DND-41 (cell line): ENCODE measurements around the gene PBX3.

ENCODE experiments used
- ATAC-seq: fragments of 200-7000 bp; cut with Tn5 transposase; 3 replicates; pipeline ENCODE4 v1.9.1; 2021; ENCODE audit warnings: low read depth; ENCODE audit not compliant: insufficient read depth
- DNase-seq: peaks from one replicate; pipeline ENCODE4 v3.0.0-alpha.2; 2020
- H2AFZ ChIP-seq: 2 replicates; pipeline ENCODE4 v1.6.0; 2012; ENCODE audit warnings: low read depth, low read length
- H3K27ac ChIP-seq: 2 replicates; pipeline ENCODE4 v1.5.1; 2012; ENCODE audit warnings: low read length, inconsistent platforms
- H3K27me3 ChIP-seq: fragments of 200-600 bp; sonication (generic); 2 replicates; pipeline ENCODE4 v1.6.0; 2012; ENCODE audit warnings: low read length, mild to moderate bottlenecking, inconsistent platforms; ENCODE audit not compliant: insufficient read depth, poor library complexity
- H3K36me3 ChIP-seq: 2 replicates; pipeline ENCODE4 v1.5.1; 2012; ENCODE audit warnings: low read length, inconsistent platforms; ENCODE audit not compliant: insufficient read depth
- H3K4me1 ChIP-seq: 2 replicates; pipeline ENCODE4 v1.5.1; 2012; ENCODE audit warnings: mild to moderate bottlenecking, low read length; ENCODE audit not compliant: insufficient read depth
- H3K4me2 ChIP-seq: 2 replicates; pipeline ENCODE4 v1.6.0; 2012; ENCODE audit warnings: mild to moderate bottlenecking, moderate library complexity, low read length, inconsistent platforms; ENCODE audit not compliant: insufficient read depth
- H3K4me3 ChIP-seq, 2 experiments: fragments of 200-600 bp in 1 of 2; shearing (Covaris generic) in 1 of 2; 2 replicates each; pipeline ENCODE4 v1.5.1; 2012 to 2016; ENCODE audit warnings: inconsistent platforms in 2 of 2, low read length in 2 of 2, mild to moderate bottlenecking in 2 of 2, low read depth in 1 of 2, moderate library complexity in 1 of 2
- H3K79me2 ChIP-seq: 2 replicates; pipeline ENCODE4 v1.6.0; 2012; ENCODE audit warnings: low read length, inconsistent platforms; ENCODE audit not compliant: insufficient read depth
- H3K9ac ChIP-seq: 2 replicates; pipeline ENCODE4 v1.6.0; 2012; ENCODE audit warnings: low read depth, mild to moderate bottlenecking, inconsistent platforms, low read length, moderate library complexity
- H3K9me3 ChIP-seq: 2 replicates; pipeline ENCODE4 v1.5.1; 2012; ENCODE audit warnings: low read length, moderate library complexity, mild to moderate bottlenecking, inconsistent platforms; ENCODE audit not compliant: insufficient read depth, severe bottlenecking
- H4K20me1 ChIP-seq: 2 replicates; pipeline ENCODE4 v1.6.0; 2012; ENCODE audit warnings: low read length; ENCODE audit not compliant: insufficient read depth
- CTCF ChIP-seq: IDR thresholded peaks from 2 replicates; pipeline ENCODE4 v1.5.1; 2012; ENCODE audit warnings: borderline replicate concordance, low read length, moderate library complexity, mild to moderate bottlenecking; ENCODE audit not compliant: poor library complexity, severe bottlenecking; ENCODE audit errors: extremely low read depth
- EZH2 ChIP-seq: IDR thresholded peaks from 3 replicates; pipeline ENCODE4 v1.6.1; 2012; ENCODE audit warnings: borderline replicate concordance, low read depth, mild to moderate bottlenecking, moderate library complexity, low read length, inconsistent platforms; ENCODE audit not compliant: severe bottlenecking

The PBX3 gene

GRCh38 chr9:125919565-125919964 lies 172.4 kb downstream of the PBX3 start:
- Histone ChIP-seq H3K27me3 (no peaks in the 10 kb centered on the region), H3K4me3 (no peak overlapping the region), H3K27ac (no peak overlapping the region), H3K4me1 (no peaks in the 10 kb centered on the region), H3K4me2 (no peak overlapping the region), H3K79me2 (no peaks in the 10 kb centered on the region), H3K9ac (no peak overlapping the region), H3K9me3 (no peaks in the 10 kb centered on the region), H4K20me1 (no peaks in the 10 kb centered on the region), H2AFZ (no peak overlapping the region), H3K36me3 (no peaks in the 10 kb centered on the region)
- TF ChIP-seq CTCF (no peak), EZH2 (no peak)
- ATAC-seq: no peak
- DNase-seq: no peak

GRCh38 chr9:125920402-125920801 lies 173.2 kb downstream of the PBX3 start:
- Histone ChIP-seq H3K9me3 (no peaks in the 10 kb centered on the region), H3K79me2 (no peaks in the 10 kb centered on the region), H2AFZ (no peak overlapping the region), H3K4me2 (no peak overlapping the region), H3K4me3 (no peak overlapping the region), H3K27ac (no peak overlapping the region), H4K20me1 (no peaks in the 10 kb centered on the region), H3K36me3 (no peaks in the 10 kb centered on the region), H3K4me1 (no peaks in the 10 kb centered on the region), H3K27me3 (no peaks in the 10 kb centered on the region), H3K9ac (no peak overlapping the region)
- DNase-seq (no peak), ATAC-seq (no peak)
- no peak for TF ChIP-seq EZH2
- TF ChIP-seq CTCF: no peak

GRCh38 chr9:125922854-125923253 lies 175.7 kb downstream of the PBX3 start:
- Histone ChIP-seq H4K20me1 (no peaks in the 10 kb centered on the region), H3K9me3 (no peaks in the 10 kb centered on the region), H3K27me3 (no peaks in the 10 kb centered on the region), H3K4me3 (no peak overlapping the region), H3K4me2 (no peak overlapping the region), H3K79me2 (no peaks in the 10 kb centered on the region), H3K36me3 (no peaks in the 10 kb centered on the region), H2AFZ (no peak overlapping the region), H3K4me1 (no peaks in the 10 kb centered on the region), H3K9ac (no peak overlapping the region), H3K27ac (no peak overlapping the region)
- DNase-seq (no peak), ATAC-seq (no peak)
- no peak for TF ChIP-seq EZH2
- TF ChIP-seq CTCF: no peak

GRCh38 chr9:125924351-125924750 lies 177.2 kb downstream of the PBX3 start:
- no peak for TF ChIP-seq EZH2
- no peak for TF ChIP-seq CTCF
- H3K27me3 ChIP-seq: no peaks in the 10 kb centered on the region
- H3K4me3 ChIP-seq: no peak overlapping the region
- H3K79me2 ChIP-seq: no peaks in the 10 kb centered on the region
- no peak for ATAC-seq
- H3K36me3 ChIP-seq: no peaks in the 10 kb centered on the region
- H3K4me2 ChIP-seq: no peak overlapping the region
- no peak overlapping the region for H3K27ac ChIP-seq
- H2AFZ ChIP-seq: no peak overlapping the region
- H4K20me1 ChIP-seq: no peaks in the 10 kb centered on the region
- H3K9me3 ChIP-seq: no peaks in the 10 kb centered on the region
- no peaks in the 10 kb centered on the region for H3K4me1 ChIP-seq
- DNase-seq: no peak
- H3K9ac ChIP-seq: no peak overlapping the region
